H1 (cell line): ENCODE measurements around the gene CCDC110. TPM values are rescaled to one million over a fixed set of nuclear protein-coding genes. Genes with fewer than 3 reads are reported as not detected.

Experiments used
- CTCF ChIA-PET: fragments of 300-600 bp; sonication (Branson Sonifier 250); formaldehyde crosslinking; loops from one replicate; lab custom pipeline; 2021; ENCODE audit not compliant: partially characterized antibody; lab: Charles Lee
- POLR2A ChIA-PET: fragments of 300-600 bp; sonication (Branson Sonifier 250); formaldehyde crosslinking; loops from one replicate; lab custom pipeline; 2021; ENCODE audit warnings: inconsistent platforms; ENCODE audit not compliant: partially characterized antibody; lab: Charles Lee
- DNase-seq, 2 experiments: peaks; one replicate each; pipeline versions ENCODE4 v3.0.0 to v3.0.0-alpha.2; 2010 to 2022; ENCODE audit warnings: low spot score in 2 of 2, low read depth in 1 of 2, mixed read lengths in 1 of 2
- FAIRE-seq: peaks from 2 replicates; lab custom pipeline; 2011; peaks lifted over from hg19 to GRCh38; lab: Jason Lieb, UNC
- H2AFZ ChIP-seq: 2 replicates; pipeline ENCODE4 v1.8.1; 2012; ENCODE audit warnings: low read length, inconsistent platforms
- H2AK5ac ChIP-seq: 2 replicates; pipeline ENCODE4 v1.6.1; 2013; ENCODE audit warnings: low read depth, low read length
- H2BK120ac ChIP-seq: replicated peaks from 2 replicates; pipeline ENCODE3; 2013; ENCODE audit warnings: low read depth, low read length, inconsistent platforms
- H2BK12ac ChIP-seq: 2 replicates; pipeline ENCODE4 v1.6.1; 2013; ENCODE audit warnings: low read depth, low read length
- H2BK15ac ChIP-seq: 2 replicates; pipeline ENCODE4 v1.6.1; 2013; ENCODE audit warnings: low read length
- H2BK20ac ChIP-seq: 2 replicates; pipeline ENCODE4 v1.6.1; 2013; ENCODE audit warnings: low read length
- H2BK5ac ChIP-seq: 2 replicates; pipeline ENCODE4 v1.6.1; 2013; ENCODE audit warnings: low read depth, low read length
- H3K14ac ChIP-seq: 2 replicates; pipeline ENCODE4 v1.6.1; 2013; ENCODE audit warnings: inconsistent platforms; ENCODE audit not compliant: insufficient read length
- H3K18ac ChIP-seq: 2 replicates; pipeline ENCODE4 v1.6.1; 2013; ENCODE audit warnings: low read length; ENCODE audit errors: extremely low read depth
- H3K23ac ChIP-seq: 2 replicates; pipeline ENCODE4 v1.6.1; 2013; ENCODE audit warnings: inconsistent platforms; ENCODE audit not compliant: insufficient read length
- H3K23me2 ChIP-seq: 2 replicates; pipeline ENCODE4 v1.6.1; 2013; ENCODE audit warnings: low read depth, low read length
- H3K27ac ChIP-seq: 2 replicates; pipeline ENCODE4 v1.6.1; 2011; ENCODE audit warnings: low read depth, low read length, inconsistent platforms
- H3K27me3 ChIP-seq, 4 experiments: replicated peaks in 1 of 4; 1 replicate in 1 of 4; 2 replicates in 3 of 4; pipeline versions ENCODE4 v1.6.1 to v1.8.1; 2011 to 2013; ENCODE audit warnings: low read length in 3 of 4, mild to moderate bottlenecking in 3 of 4, inconsistent platforms in 2 of 4, mixed read lengths in 2 of 4, moderate library complexity in 1 of 4; ENCODE audit not compliant: control insufficient read depth in 3 of 4, insufficient read depth in 3 of 4; ENCODE audit errors: extremely low read depth in 1 of 4
- H3K36me3 ChIP-seq, 4 experiments: 2 replicates each; pipeline versions ENCODE4 v1.6.1 to v1.8.1; 2011 to 2013; ENCODE audit warnings: mild to moderate bottlenecking in 4 of 4, low read length in 3 of 4, moderate library complexity in 2 of 4, control low read depth in 1 of 4, inconsistent platforms in 1 of 4; ENCODE audit not compliant: insufficient read depth in 4 of 4, control insufficient read depth in 2 of 4
- H3K4ac ChIP-seq: replicated peaks from 2 replicates; pipeline ENCODE3; 2013; ENCODE audit warnings: low read length, low read depth, mixed read lengths, inconsistent platforms; ENCODE audit not compliant: insufficient read length
- H3K4me1 ChIP-seq, 4 experiments: replicated peaks in 1 of 4; 1 replicate in 1 of 4; 2 replicates in 3 of 4; pipeline versions ENCODE4 v1.6.1 to v1.8.1; 2011 to 2013; ENCODE audit warnings: low read length in 3 of 4, inconsistent platforms in 2 of 4, mixed read lengths in 1 of 4; ENCODE audit not compliant: insufficient read depth in 4 of 4, control insufficient read depth in 3 of 4
- H3K4me2 ChIP-seq, 2 experiments: 2 replicates each; pipeline versions ENCODE4 v1.6.1 to v1.8.1; 2011 to 2013; ENCODE audit warnings: low read depth in 2 of 2, low read length in 2 of 2, control low read depth in 1 of 2, inconsistent platforms in 1 of 2, mild to moderate bottlenecking in 1 of 2; ENCODE audit not compliant: insufficient read depth in 1 of 2
- H3K4me3 ChIP-seq, 4 experiments: fragments of 200-600, 300-600 bp in 1 of 4; sonication (generic), shearing (Covaris generic), sonication (Bioruptor Twin) in 1 of 4; 2 replicates each; pipeline versions ENCODE4 v1.5.1 to v1.8.1; 2011 to 2016; ENCODE audit warnings: low read length in 4 of 4, low read depth in 3 of 4, control low read depth in 2 of 4, inconsistent platforms in 2 of 4, mild to moderate bottlenecking in 2 of 4, mixed read lengths in 1 of 4, moderate library complexity in 1 of 4; ENCODE audit not compliant: insufficient read depth in 2 of 4; ENCODE audit errors: extremely low read depth in 1 of 4
- H3K56ac ChIP-seq: replicated peaks from 2 replicates; pipeline ENCODE3; 2013; ENCODE audit warnings: low read depth, mild to moderate bottlenecking, mixed read lengths, low read length, inconsistent platforms; ENCODE audit not compliant: insufficient read length
- H3K79me1 ChIP-seq: 2 replicates; pipeline ENCODE4 v1.6.1; 2013; ENCODE audit warnings: low read depth, low read length, control low read depth
- H3K79me2 ChIP-seq, 2 experiments: 2 replicates each; pipeline versions ENCODE4 v1.6.1 to v1.8.1; 2012 to 2013; ENCODE audit warnings: low read length in 2 of 2, mild to moderate bottlenecking in 2 of 2, inconsistent platforms in 1 of 2; ENCODE audit not compliant: insufficient read depth in 2 of 2, control insufficient read depth in 1 of 2
- H3K9ac ChIP-seq, 4 experiments: replicated peaks in 1 of 4; 1 replicate in 1 of 4; 2 replicates in 3 of 4; pipeline versions ENCODE4 v1.6.1 to v1.8.1; 2011 to 2013; ENCODE audit warnings: low read depth in 3 of 4, low read length in 3 of 4, control low read depth in 2 of 4, mild to moderate bottlenecking in 2 of 4, moderate library complexity in 2 of 4, inconsistent platforms in 1 of 4; ENCODE audit errors: extremely low read depth in 1 of 4
- H3K9me3 ChIP-seq, 2 experiments: 2 replicates each; pipeline versions ENCODE4 v1.6.1 to v1.8.1; 2012 to 2013; ENCODE audit warnings: mild to moderate bottlenecking in 2 of 2, moderate library complexity in 2 of 2, control low read depth in 1 of 2, inconsistent platforms in 1 of 2, low read depth in 1 of 2, low read length in 1 of 2, mixed read lengths in 1 of 2; ENCODE audit not compliant: insufficient read depth in 2 of 2
- H4K20me1 ChIP-seq, 2 experiments: replicated peaks in 1 of 2; 2 replicates each; pipeline versions ENCODE3 to v1.8.1; 2011 to 2013; ENCODE audit warnings: inconsistent platforms in 2 of 2, low read length in 2 of 2, mild to moderate bottlenecking in 1 of 2; ENCODE audit not compliant: insufficient read depth in 2 of 2, control insufficient read depth in 1 of 2
- H4K5ac ChIP-seq: 2 replicates; pipeline ENCODE4 v1.6.1; 2013; ENCODE audit warnings: low read length, low read depth, mixed read lengths, inconsistent platforms; ENCODE audit not compliant: insufficient read length
- H4K8ac ChIP-seq: 2 replicates; pipeline ENCODE4 v1.8.0; 2013; ENCODE audit warnings: mild to moderate bottlenecking, moderate library complexity, low read length, inconsistent platforms; ENCODE audit not compliant: insufficient read depth; ENCODE audit errors: extremely low read depth
- H4K91ac ChIP-seq: replicated peaks from 2 replicates; pipeline ENCODE3; 2013; ENCODE audit warnings: low read length, mixed read lengths, inconsistent platforms; ENCODE audit not compliant: insufficient read length
- BACH1 ChIP-seq: IDR thresholded peaks from 2 replicates; pipeline ENCODE4 v1.6.1; 2012; ENCODE audit warnings: low read length, improper control_type of control experiment
- CBX8 ChIP-seq: fragments of 300-800, 300-1000 bp; sonication (generic); IDR thresholded peaks from 2 replicates; pipeline ENCODE4 v1.7.1; 2016; ENCODE audit warnings: low read depth, low read length, borderline replicate concordance
- CEBPB ChIP-seq: IDR thresholded peaks from 2 replicates; pipeline ENCODE4 v1.6.1; 2012; ENCODE audit warnings: low read depth, low read length
- EZH2 ChIP-seq: fragments of 200-600 bp; sonication (generic); IDR thresholded peaks from 2 replicates; pipeline ENCODE4 v1.7.1; 2012; ENCODE audit warnings: low read depth, mild to moderate bottlenecking, moderate library complexity, low read length, inconsistent platforms; ENCODE audit not compliant: severe bottlenecking
- GTF2F1 ChIP-seq: IDR thresholded peaks from 2 replicates; pipeline ENCODE4 v1.6.1; 2012; ENCODE audit warnings: low read depth, low read length, improper control_type of control experiment, borderline replicate concordance
- KDM1A ChIP-seq: fragments of 200-600, 300-600 bp; sonication (generic); IDR thresholded peaks from 2 replicates; pipeline ENCODE4 v1.7.1; 2016; ENCODE audit warnings: mild to moderate bottlenecking, low read length, borderline replicate concordance
- RXRA ChIP-seq: IDR thresholded peaks from 2 replicates; pipeline ENCODE4 v1.6.1; 2011; ENCODE audit warnings: low read depth, mild to moderate bottlenecking, low read length, moderate library complexity; ENCODE audit not compliant: insufficient read depth
- SIRT6 ChIP-seq: IDR thresholded peaks from one replicate; pipeline ENCODE4 v1.7.1; 2012; ENCODE audit warnings: low read length, inconsistent platforms
- SUZ12 ChIP-seq: fragments of 200-600 bp; sonication (generic); IDR thresholded peaks from 2 replicates; pipeline ENCODE4 v1.6.1; 2012; ENCODE audit warnings: mild to moderate bottlenecking, inconsistent platforms, low read length, moderate library complexity, mixed read lengths
- TAF7 ChIP-seq: optimal IDR thresholded peaks from 2 replicates; pipeline ENCODE3; 2011; ENCODE audit warnings: low read depth, mild to moderate bottlenecking, inconsistent platforms, low read length, moderate library complexity, borderline replicate concordance
- WGBS, 2 experiments: shearing (Covaris generic) in 1 of 2; methylation state at CpG; one replicate each; pipeline versions ENCODE4 v1.1.6 to v1.1.7; 2013 to 2015; ENCODE audit warnings: low lambda C conversion rate in 2 of 2, mixed read lengths in 2 of 2, inconsistent platforms in 1 of 2, low coverage in 1 of 2, missing lambda C conversion rate in 1 of 2; ENCODE audit not compliant: insufficient replicate concordance in 2 of 2, insufficient coverage in 1 of 2, insufficient read length in 1 of 2; ENCODE audit errors: extremely low coverage in 1 of 2, missing lambda C conversion rate in 1 of 2; 5-methylcytosine and 5-hydroxymethylcytosine counted together
- polyA plus RNA-seq, 7 experiments: library from polyadenylated mRNA; depleted of rRNA in 3 of 7; stranded (reverse) in 5 of 7; unstranded in 2 of 7; fragments of >200 nt in 5 of 7; fragments of 200-250 nt in 2 of 7; gene quantifications; 1 replicate in 5 of 7; 2 replicates in 1 of 7; 4 replicates in 1 of 7; pipeline versions ENCODE4 v1.2.1 to v1.2.3, GENCODE V29; 2011 to 2013; ENCODE audit warnings: missing spikeins in 2 of 7, mixed read lengths in 2 of 7
- total RNA-seq: library from RNA; stranded (reverse); fragmentation: NEBNext Ultra II Directional; extraction: Animal tissue kit (Norgen Biotek cat#: 25700); gene quantifications from 2 replicates; pipeline ENCODE4 v1.2.1, GENCODE V29; 2021
- TF ChIP-seq, protein P1 (sequence below): IDR thresholded peaks from 2 replicates; pipeline ENCODE4 v1.6.1; 2011; ENCODE audit warnings: low read depth, mild to moderate bottlenecking, low read length; ENCODE audit not compliant: insufficient read depth
- TF ChIP-seq, protein P2 (sequence below): IDR thresholded peaks from 2 replicates; pipeline ENCODE4 v1.6.1; 2012; ENCODE audit warnings: low read length, inconsistent platforms

The CCDC110 gene
- total and polyA plus RNA-seq, 2 of the 8 experiments (the other 6 are each of a cell fraction or from before 2014, with no cell fraction given): 0.33 to 3.1 TPM

DNA sequence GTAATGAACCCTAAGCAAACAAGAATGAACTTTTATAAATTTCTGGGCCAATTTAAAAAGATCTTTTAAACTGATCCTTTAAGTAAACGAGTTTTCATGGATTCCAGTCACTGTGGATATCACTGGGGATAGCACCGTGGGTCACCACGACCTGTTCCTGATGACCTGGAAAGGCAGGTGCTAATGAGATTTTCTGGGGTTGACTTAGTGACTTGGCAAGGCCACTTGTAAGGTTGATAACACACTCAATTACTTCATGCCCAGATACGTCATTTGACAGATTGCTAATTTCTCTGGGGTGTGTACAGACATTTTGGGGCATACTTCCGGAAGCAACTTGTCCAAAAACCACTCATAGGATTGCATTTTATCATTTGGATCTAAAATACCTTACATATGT, 39.3 kb upstream of the CCDC110 start:
- Histone ChIP-seq H3K27ac (no peak overlapping the region), H4K5ac (no peak overlapping the region)
- TF ChIP-seq RXRA: no peak
- TF ChIP-seq SIRT6: no peak
- TF ChIP-seq KDM1A: no peak
- no peak for TF ChIP-seq EZH2
- no peak for TF ChIP-seq TAF7
- TF ChIP-seq GTF2F1: no peak
- TF ChIP-seq CBX8: no peak
- TF ChIP-seq, protein P1, sequence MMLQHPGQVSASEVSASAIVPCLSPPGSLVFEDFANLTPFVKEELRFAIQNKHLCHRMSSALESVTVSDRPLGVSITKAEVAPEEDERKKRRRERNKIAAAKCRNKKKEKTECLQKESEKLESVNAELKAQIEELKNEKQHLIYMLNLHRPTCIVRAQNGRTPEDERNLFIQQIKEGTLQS: no peak
- TF ChIP-seq BACH1: no peak
- TF ChIP-seq SUZ12: no peak
- TF ChIP-seq, protein P2, sequence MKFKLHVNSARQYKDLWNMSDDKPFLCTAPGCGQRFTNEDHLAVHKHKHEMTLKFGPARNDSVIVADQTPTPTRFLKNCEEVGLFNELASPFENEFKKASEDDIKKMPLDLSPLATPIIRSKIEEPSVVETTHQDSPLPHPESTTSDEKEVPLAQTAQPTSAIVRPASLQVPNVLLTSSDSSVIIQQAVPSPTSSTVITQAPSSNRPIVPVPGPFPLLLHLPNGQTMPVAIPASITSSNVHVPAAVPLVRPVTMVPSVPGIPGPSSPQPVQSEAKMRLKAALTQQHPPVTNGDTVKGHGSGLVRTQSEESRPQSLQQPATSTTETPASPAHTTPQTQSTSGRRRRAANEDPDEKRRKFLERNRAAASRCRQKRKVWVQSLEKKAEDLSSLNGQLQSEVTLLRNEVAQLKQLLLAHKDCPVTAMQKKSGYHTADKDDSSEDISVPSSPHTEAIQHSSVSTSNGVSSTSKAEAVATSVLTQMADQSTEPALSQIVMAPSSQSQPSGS: no peak
- TF ChIP-seq CEBPB: no peak

More for the DNA sequence above, 39.3 kb upstream of the CCDC110 start:
- no peaks in the 10 kb centered on the region for H3K23me2 ChIP-seq
- no peak overlapping the region for H3K4me3 ChIP-seq
- H3K9ac ChIP-seq: no peak overlapping the region
- H3K4me2 ChIP-seq: no peak overlapping the region
- no peak overlapping the region for H2BK20ac ChIP-seq
- no peak overlapping the region for H2AFZ ChIP-seq
- H2BK12ac ChIP-seq: no peak overlapping the region
- no peak overlapping the region for H2BK15ac ChIP-seq
- H2BK5ac ChIP-seq: no peak overlapping the region
- H4K91ac ChIP-seq: no peak overlapping the region
- no peaks in the 10 kb centered on the region for H3K79me2 ChIP-seq
- DNase-seq (no peak), FAIRE-seq (peak; percentile 13)
- H3K4ac ChIP-seq: no peak overlapping the region
- WGBS, 2 experiments: 89% methylated on average over 5 of the region's 5 CpGs; no CpG with 5 or more reads in 1 of the 2 experiments
- H3K18ac ChIP-seq: no peak overlapping the region
- H3K27me3 ChIP-seq: no peaks in the 10 kb centered on the region
- H3K56ac ChIP-seq: no peak overlapping the region
- H3K9me3 ChIP-seq: no peaks in the 10 kb centered on the region
- H3K36me3 ChIP-seq: no peaks in the 10 kb centered on the region
- no peaks in the 10 kb centered on the region for H3K79me1 ChIP-seq
- no peak overlapping the region for H2AK5ac ChIP-seq
- H2BK120ac ChIP-seq: no peak overlapping the region
- no peak overlapping the region for H3K23ac ChIP-seq
- ChIA-PET CTCF (interaction anchor here (0.7 kb wide), 2 partner anchors 26 to 323 kb away, joined by 4 to 7 read pairs; no protein-coding TSS in a partner anchor), POLR2A (interaction anchor here (0.6 kb wide), 1 partner anchor 614 kb away, joined by 3 read pairs; no protein-coding TSS in a partner anchor)
- no peak overlapping the region for H4K8ac ChIP-seq
- H3K14ac ChIP-seq: no peak overlapping the region
- no peaks in the 10 kb centered on the region for H4K20me1 ChIP-seq
- peaks cover 0 to 2% (median 0%) of the 10 kb centered on the region in 4 experiments; a peak in 1 of 7 replicates for H3K4me1 ChIP-seq
